Transverse colon (tissue), 4 donors: ENCODE data around the gene TLCD1.

ENCODE experiments used
- EP300 ChIP-seq: sonication (generic); formaldehyde crosslinking; IDR thresholded peaks from one replicate; pipeline ENCODE4 v1.6.1; 2017; ENCODE audit warnings: antibody characterized with exemption, low read depth
- POLR2AphosphoS5 ChIP-seq, 3 donors: sonication (generic); formaldehyde crosslinking; IDR thresholded peaks; one replicate each; pipeline ENCODE4 v1.6.1; 2016; ENCODE audit warnings: antibody characterized with exemption in 3 of 3
- TF ChIP-seq, protein P1 (sequence below), 5 experiments: fragments of 200-600 bp in 3 of 5; fragments of 450-650 bp in 2 of 5; sonication (generic) in 3 of 5; IDR thresholded peaks; 1 replicate in 2 of 5; 2 replicates in 3 of 5; pipeline ENCODE4 v1.5.1; 2016 to 2017; ENCODE audit warnings: antibody characterized with exemption in 5 of 5, inconsistent platforms in 3 of 5, mild to moderate bottlenecking in 2 of 5, moderate library complexity in 1 of 5

DNA sequence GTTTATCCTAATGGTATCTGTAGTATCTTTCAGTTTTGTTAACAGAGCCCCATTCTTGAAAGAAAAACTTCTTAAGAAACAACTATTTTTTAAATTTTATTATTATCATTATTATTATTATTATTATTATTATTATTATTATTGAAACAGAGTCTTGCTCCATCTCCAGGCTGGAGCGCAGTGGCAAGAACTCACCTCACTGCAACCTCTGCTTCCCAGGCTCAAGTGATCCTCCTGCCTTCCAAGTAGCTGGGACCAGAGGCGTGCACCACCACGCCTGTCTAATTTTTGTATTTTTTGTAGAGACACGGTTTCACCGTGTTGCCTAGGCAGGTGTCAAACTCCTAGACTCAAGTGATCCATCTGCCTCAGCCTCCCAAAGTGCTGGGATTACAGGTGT lies 40.7 kb downstream of the TLCD1 start:
- TF ChIP-seq, protein P1, sequence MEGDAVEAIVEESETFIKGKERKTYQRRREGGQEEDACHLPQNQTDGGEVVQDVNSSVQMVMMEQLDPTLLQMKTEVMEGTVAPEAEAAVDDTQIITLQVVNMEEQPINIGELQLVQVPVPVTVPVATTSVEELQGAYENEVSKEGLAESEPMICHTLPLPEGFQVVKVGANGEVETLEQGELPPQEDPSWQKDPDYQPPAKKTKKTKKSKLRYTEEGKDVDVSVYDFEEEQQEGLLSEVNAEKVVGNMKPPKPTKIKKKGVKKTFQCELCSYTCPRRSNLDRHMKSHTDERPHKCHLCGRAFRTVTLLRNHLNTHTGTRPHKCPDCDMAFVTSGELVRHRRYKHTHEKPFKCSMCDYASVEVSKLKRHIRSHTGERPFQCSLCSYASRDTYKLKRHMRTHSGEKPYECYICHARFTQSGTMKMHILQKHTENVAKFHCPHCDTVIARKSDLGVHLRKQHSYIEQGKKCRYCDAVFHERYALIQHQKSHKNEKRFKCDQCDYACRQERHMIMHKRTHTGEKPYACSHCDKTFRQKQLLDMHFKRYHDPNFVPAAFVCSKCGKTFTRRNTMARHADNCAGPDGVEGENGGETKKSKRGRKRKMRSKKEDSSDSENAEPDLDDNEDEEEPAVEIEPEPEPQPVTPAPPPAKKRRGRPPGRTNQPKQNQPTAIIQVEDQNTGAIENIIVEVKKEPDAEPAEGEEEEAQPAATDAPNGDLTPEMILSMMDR (IDR thresholded peaks at IDR 0.05), result no peak
- TF ChIP-seq EP300 (no peak), POLR2AphosphoS5 (IDR thresholded peaks at IDR 0.05) (no peak)
